SK-N-SH treated with all-trans-retinoic acid at 6 μM for 48 hours (cell line): ENCODE data around the gene SYNE3.

Experiments used
- ATAC-seq: fragments of 200-7000 bp; cut with Tn5 transposase; 3 replicates; pipeline ENCODE4 v1.9.1; 2020; ENCODE audit warnings: mild to moderate bottlenecking, moderate library complexity
- ARNTL ChIP-seq: fragments of 450-650 bp; formaldehyde crosslinking; IDR thresholded peaks from 2 replicates; pipeline ENCODE4 v1.5.0; 2020; ENCODE audit warnings: low read depth, mild to moderate bottlenecking, moderate library complexity, borderline replicate concordance
- BACH2 ChIP-seq: fragments of 250-450 bp; sonication (Bioruptor Pico); IDR thresholded peaks from 2 replicates; pipeline ENCODE4 v1.9.0; 2021; ENCODE audit warnings: mild to moderate bottlenecking, borderline replicate concordance
- CREB5 ChIP-seq: fragments of 250-450 bp; sonication (Bioruptor Pico); IDR thresholded peaks from 2 replicates; pipeline ENCODE4 v1.5.1; 2020; ENCODE audit warnings: low read depth, mild to moderate bottlenecking, moderate library complexity
- CSDC2 ChIP-seq: fragments of 250-450 bp; sonication (Bioruptor Pico); IDR thresholded peaks from 2 replicates; pipeline ENCODE4 v1.5.0; 2020; ENCODE audit warnings: mild to moderate bottlenecking, moderate library complexity
- CSRNP3 ChIP-seq: fragments of 250-450 bp; sonication (Bioruptor Pico); IDR thresholded peaks from 2 replicates; pipeline ENCODE4 v1.5.1; 2021; ENCODE audit warnings: mild to moderate bottlenecking, moderate library complexity
- GLIS3 ChIP-seq: fragments of 250-450 bp; sonication (Bioruptor Pico); IDR thresholded peaks from 2 replicates; pipeline ENCODE4 v1.5.0; 2020; ENCODE audit warnings: mild to moderate bottlenecking, moderate library complexity
- OSR1 ChIP-seq: fragments of 250-450 bp; sonication (Bioruptor Pico); IDR thresholded peaks from 2 replicates; pipeline ENCODE4 v1.8.0; 2022; ENCODE audit warnings: moderate library complexity, mild to moderate bottlenecking, inconsistent platforms
- PATZ1 ChIP-seq: fragments of 250-450 bp; sonication (Bioruptor Pico); IDR thresholded peaks from 2 replicates; pipeline ENCODE4 v1.8.0; 2020; ENCODE audit warnings: mild to moderate bottlenecking, moderate library complexity, borderline replicate concordance
- POU6F1 ChIP-seq: fragments of 250-450 bp; sonication (Bioruptor Pico); IDR thresholded peaks from 2 replicates; pipeline ENCODE4 v1.8.0; 2021; ENCODE audit warnings: low read depth, mild to moderate bottlenecking, moderate library complexity, borderline replicate concordance
- PPARA ChIP-seq: fragments of 250-450 bp; sonication (Bioruptor Pico); IDR thresholded peaks from 2 replicates; pipeline ENCODE4 v1.5.0; 2020; ENCODE audit warnings: mild to moderate bottlenecking, borderline replicate concordance
- RARB ChIP-seq: fragments of 250-450 bp; sonication (Bioruptor Pico); IDR thresholded peaks from 2 replicates; pipeline ENCODE4 v1.8.0; 2021; ENCODE audit warnings: mild to moderate bottlenecking, moderate library complexity
- SNAI2 ChIP-seq: fragments of 250-450 bp; sonication (Bioruptor Pico); IDR thresholded peaks from 2 replicates; pipeline ENCODE4 v1.5.0; 2020; ENCODE audit warnings: mild to moderate bottlenecking, moderate library complexity
- TCF4 ChIP-seq: fragments of 250-450 bp; sonication (Bioruptor Pico); IDR thresholded peaks from 2 replicates; pipeline ENCODE4 v1.8.0; 2021; ENCODE audit warnings: mild to moderate bottlenecking, moderate library complexity, borderline replicate concordance
- TOX ChIP-seq: fragments of 250-450 bp; sonication (Bioruptor Pico); IDR thresholded peaks from 2 replicates; pipeline ENCODE4 v1.8.0; 2021; ENCODE audit warnings: mild to moderate bottlenecking, moderate library complexity, borderline replicate concordance
- TSHZ2 ChIP-seq: fragments of 250-450 bp; sonication (Bioruptor Pico); IDR thresholded peaks from 2 replicates; pipeline ENCODE4 v1.5.0; 2020; ENCODE audit warnings: mild to moderate bottlenecking, moderate library complexity
- ZC3H10 ChIP-seq: fragments of 250-450 bp; sonication (Bioruptor Pico); IDR thresholded peaks from 2 replicates; pipeline ENCODE4 v1.5.1; 2021; ENCODE audit warnings: mild to moderate bottlenecking, moderate library complexity
- ZFP3 ChIP-seq: fragments of 250-450 bp; sonication (Bioruptor Pico); IDR thresholded peaks from 2 replicates; pipeline ENCODE4 v1.5.0; 2020; ENCODE audit warnings: mild to moderate bottlenecking, moderate library complexity
- ZFP30 ChIP-seq: fragments of 450-650 bp; formaldehyde crosslinking; IDR thresholded peaks from 2 replicates; pipeline ENCODE4 v1.5.0; 2022; ENCODE audit warnings: mild to moderate bottlenecking, moderate library complexity
- ZNF565 ChIP-seq: fragments of 450-650 bp; formaldehyde crosslinking; conservative IDR thresholded peaks from 2 replicates; pipeline ENCODE4 v1.5.0; 2020; ENCODE audit warnings: low read depth, mild to moderate bottlenecking, moderate library complexity
- ZNF70 ChIP-seq: fragments of 450-650 bp; formaldehyde crosslinking; IDR thresholded peaks from 2 replicates; pipeline ENCODE4 v1.5.0; 2020; ENCODE audit warnings: mild to moderate bottlenecking, moderate library complexity
- ZNF8 ChIP-seq: fragments of 450-650 bp; formaldehyde crosslinking; IDR thresholded peaks from 2 replicates; pipeline ENCODE4 v1.5.0; 2020; ENCODE audit warnings: mild to moderate bottlenecking, moderate library complexity

Gene SYNE3

GRCh38 chr14:95515596-95516552, 576 bp downstream of the SYNE3 start:
- peak; percentile 80 for ATAC-seq
- peak; percentile 23; the same call in 1 of the 2 replicates for TF ChIP-seq PATZ1
- no peak for TF ChIP-seq ARNTL

- ATAC-seq, result peak; percentile 12; the same call in 2 of the 3 replicates
- no peak for TF ChIP-seq ZC3H10 (CRISPR knock-in tag)
- TF ChIP-seq ZNF8 (CRISPR knock-in tag), result no peak
- TF ChIP-seq ZNF70 (CRISPR knock-in tag), result no peak
- TF ChIP-seq CREB5, result no peak
- TF ChIP-seq POU6F1 (CRISPR knock-in tag), result no peak
- no peak for TF ChIP-seq PATZ1
- no peak for TF ChIP-seq PPARA (CRISPR knock-in tag)
- TF ChIP-seq TSHZ2, result no peak
- no peak for TF ChIP-seq CSRNP3 (CRISPR knock-in tag)
- no peak for TF ChIP-seq ZNF565 (CRISPR knock-in tag)
- no peak for TF ChIP-seq GLIS3 (CRISPR knock-in tag)
- no peak for TF ChIP-seq SNAI2
- TF ChIP-seq OSR1 (CRISPR knock-in tag), result no peak
- TF ChIP-seq TOX, result no peak
- no peak for TF ChIP-seq ZFP30 (CRISPR knock-in tag)
- TF ChIP-seq CSDC2 (CRISPR knock-in tag), result no peak
- TF ChIP-seq RARB (CRISPR knock-in tag), result no peak
- TF ChIP-seq ZFP3 (CRISPR knock-in tag), result no peak
- TF ChIP-seq BACH2 (CRISPR knock-in tag), result no peak
- no peak for TF ChIP-seq TCF4
Observed at GRCh38 chr14:95515080-95515489, 1.4 kb downstream of the SYNE3 start.
